GM12878 (cell line): ENCODE results near the gene TNXB. TPM values are rescaled to one million over a fixed set of nuclear protein-coding genes. Genes with fewer than 3 reads are reported as not detected.

Experiments used
- ATAC-seq: fragments of 200-7000 bp; cut with Tn5 transposase; 3 replicates; pipeline ENCODE4 v1.9.1; 2020; ENCODE audit warnings: mild to moderate bottlenecking, moderate library complexity
- BruUV-seq: library from RNA; stranded (reverse); fragments of 400-500 nt; replicated peaks from 2 replicates; lab custom pipeline; 2021; lab: Mats Ljungman, UMichigan
- CTCF ChIA-PET: fragments of 300-600 bp; sonication (Branson Sonifier 250); formaldehyde crosslinking; extraction: SDS; loops from one replicate; lab custom pipeline; 2021; ENCODE audit warnings: inconsistent platforms; lab: Yijun Ruan, JAX
- POLR2A ChIA-PET: fragments of 350-600 bp; formaldehyde crosslinking; extraction: SDS; loops from one replicate; lab custom pipeline; 2021; ENCODE audit warnings: inconsistent platforms; lab: Charles Lee
- RAD21 ChIA-PET: fragments of 300-600 bp; sonication (Branson Sonifier 250); formaldehyde crosslinking; loops from one replicate; lab custom pipeline; 2023; ENCODE audit warnings: antibody characterized with exemption; ENCODE audit not compliant: unreplicated experiment; lab: Charles Lee
- SMC1A ChIA-PET: fragments of 300-600 bp; sonication (Branson Sonifier 250); formaldehyde crosslinking; loops from one replicate; lab custom pipeline; 2023; ENCODE audit not compliant: unreplicated experiment, uncharacterized antibody; lab: Charles Lee
- DNase-seq: peaks from one replicate; pipeline ENCODE4 v3.0.0-alpha.2; 2011; ENCODE audit warnings: low read depth, low spot score
- FAIRE-seq: peaks from 3 replicates; lab custom pipeline; 2011; peaks lifted over from hg19 to GRCh38; lab: Jason Lieb, UNC
- H2AFZ ChIP-seq: 2 replicates; pipeline ENCODE4 v1.6.0; 2011; ENCODE audit warnings: low read depth, low read length, control low read depth; ENCODE audit not compliant: control insufficient read depth
- H3K27ac ChIP-seq: 2 replicates; pipeline ENCODE4 v1.5.1; 2011; ENCODE audit warnings: control low read depth; ENCODE audit not compliant: control insufficient read depth, insufficient read depth
- H3K27me3 ChIP-seq, 2 experiments: replicated peaks in 1 of 2; 2 replicates each; pipeline versions ENCODE4 v1.6.0 to v1.6.1; 2011; ENCODE audit warnings: low read length in 1 of 2; ENCODE audit not compliant: control insufficient read depth in 2 of 2, insufficient read depth in 2 of 2
- H3K36me3 ChIP-seq, 2 experiments: 2 replicates each; pipeline ENCODE4 v1.5.1; 2011; ENCODE audit warnings: low read length in 1 of 2; ENCODE audit not compliant: control insufficient read depth in 2 of 2, insufficient read depth in 2 of 2
- H3K4me1 ChIP-seq: 2 replicates; pipeline ENCODE4 v1.6.1; 2011; ENCODE audit warnings: mild to moderate bottlenecking, low read length, moderate library complexity, mixed read lengths; ENCODE audit not compliant: control insufficient read depth, insufficient read depth
- H3K4me2 ChIP-seq: 2 replicates; pipeline ENCODE4 v1.6.0; 2011; ENCODE audit warnings: control low read depth; ENCODE audit not compliant: control insufficient read depth, insufficient read depth
- H3K4me3 ChIP-seq: fragments of 200-600 bp; sonication (generic); 2 replicates; pipeline ENCODE4 v1.5.1; 2016
- H3K79me2 ChIP-seq: 2 replicates; pipeline ENCODE4 v1.6.0; 2011; ENCODE audit warnings: low read length; ENCODE audit not compliant: control insufficient read depth, insufficient read depth
- H3K9ac ChIP-seq: 2 replicates; pipeline ENCODE4 v1.8.0; 2011; ENCODE audit warnings: low read length, control low read depth, mixed read lengths; ENCODE audit not compliant: control insufficient read depth, insufficient read depth
- H3K9me3 ChIP-seq: replicated peaks from 3 replicates; pipeline ENCODE4 v1.5.1; 2011; ENCODE audit warnings: mild to moderate bottlenecking, low read length; ENCODE audit not compliant: control insufficient read depth, insufficient read depth
- H4K20me1 ChIP-seq: 2 replicates; pipeline ENCODE4 v1.6.0; 2011; ENCODE audit not compliant: control insufficient read depth, insufficient read depth
- E2F4 ChIP-seq: IDR thresholded peaks from 2 replicates; pipeline ENCODE4 v1.6.1; 2012; ENCODE audit warnings: low read depth, low read length, improper control_type of control experiment
- EED ChIP-seq: sonication (generic); IDR thresholded peaks from 2 replicates; pipeline ENCODE4 v1.6.1; 2016; ENCODE audit warnings: antibody characterized with exemption, low read depth
- IRF5 ChIP-seq: fragments of 450-650 bp; IDR thresholded peaks from 2 replicates; pipeline ENCODE4 v1.6.1; 2017; ENCODE audit warnings: borderline replicate concordance
- NR2F1 ChIP-seq: fragments of 450-650 bp; conservative IDR thresholded peaks from 2 replicates; pipeline ENCODE4 v1.6.1; 2017; ENCODE audit warnings: mild to moderate bottlenecking
- TAF1 ChIP-seq: IDR thresholded peaks from 2 replicates; pipeline ENCODE4 v1.6.1; 2011; ENCODE audit warnings: mild to moderate bottlenecking, low read depth, low read length, borderline replicate concordance
- WRNIP1 ChIP-seq: IDR thresholded peaks from 2 replicates; pipeline ENCODE4 v1.6.1; 2011; ENCODE audit warnings: low read depth, low read length, improper control_type of control experiment, borderline replicate concordance
- WGBS: methylation state at CpG from one replicate; pipeline ENCODE4 v1.1.6; 2016; ENCODE audit warnings: low lambda C conversion rate; ENCODE audit not compliant: insufficient replicate concordance, insufficient coverage; ENCODE audit errors: missing lambda C conversion rate; 5-methylcytosine and 5-hydroxymethylcytosine counted together
- in situ Hi-C: fragments of 300-500 bp; cut with MboI; formaldehyde crosslinking; loops from 9 replicates; pipeline ENCODE4 v1.14.3; 2018; ENCODE audit warnings: mixed read lengths
- intact Hi-C: fragments of 100-400 bp; cut with micrococcal nuclease; formaldehyde crosslinking; loops from one replicate; pipeline ENCODE4 v1.14.2; 2022; ENCODE audit not compliant: unreplicated experiment
- polyA plus RNA-seq, 11 experiments: library from polyadenylated mRNA; depleted of rRNA in 4 of 11; unstranded in 6 of 11; stranded (reverse) in 5 of 11; fragments of >200 nt; fragmentation: Nextera tagmentation in 4 of 11; fragmentation: Illumina TruSeq in 1 of 11; extraction: Ambion mirVana in 4 of 11; extraction: Trizol in 1 of 11; gene quantifications; 1 replicate in 1 of 11; 2 replicates in 10 of 11; pipeline versions ENCODE4 v1.2.1 to v1.2.3, GENCODE V29; 2011 to 2016; ENCODE audit warnings: inconsistent platforms in 2 of 11, missing spikeins in 2 of 11, low read depth in 1 of 11
- total RNA-seq, 4 experiments: library from RNA; depleted of rRNA in 3 of 4; stranded (reverse); fragments of >200 nt in 3 of 4; fragmentation: Illumina TruSeq in 1 of 4; extraction: Trizol in 1 of 4; gene quantifications; 2 replicates each; pipeline versions ENCODE4 v1.2.1 to v1.2.3, GENCODE V29; 2013 to 2021

Gene TNXB
- total and polyA plus RNA-seq, 10 of the 15 experiments (the other 5 are each of a cell fraction or from before 2014, with no cell fraction given) = 0.03 to 2.5 (median 0.68) TPM; not detected in 2

- WGBS = 69% methylated on average over 17 of the region's 17 CpGs
- DNase-seq (no peak), FAIRE-seq (no peak)
- BruUV-seq = no TSS peak
- intact Hi-C loops = loop anchor here (2.0 kb wide), 1 partner anchor 69 kb away; the partner anchor contains the start of gene PPT2
- no peak overlapping the region for H2AFZ ChIP-seq
- H4K20me1 ChIP-seq = no peaks in the 10 kb centered on the region
- no peak for TF ChIP-seq IRF5
- TF ChIP-seq TAF1 = no peak
- TF ChIP-seq E2F4 = no peak
- no peak for TF ChIP-seq EED
- TF ChIP-seq WRNIP1 = no peak
- TF ChIP-seq NR2F1 = no peak
- TF ChIP-seq, all 136 proteins: peak for 0
- in situ Hi-C loops = no loop called here
- Histone ChIP-seq H3K4me1 (peaks cover 16% of the 10 kb centered on the region), H3K27me3 (peaks cover 3 to 8% of the 10 kb centered on the region in 2 experiments; a peak in 3 of 4 replicates), H3K9me3 (no peaks in the 10 kb centered on the region), H3K4me2 (no peak overlapping the region), H3K4me3 (no peak overlapping the region), H3K79me2 (no peaks in the 10 kb centered on the region), H3K36me3 (no peaks in the 10 kb centered on the region), H3K27ac (no peak overlapping the region), H3K9ac (no peak overlapping the region)
- no peak for ATAC-seq
- RAD21 ChIA-PET = no interaction called here
- SMC1A ChIA-PET = no interaction called here
- CTCF ChIA-PET = no interaction called here
- POLR2A ChIA-PET = no interaction called here
Observed at GRCh38 chr6:32085759-32086459, 23.2 kb downstream of the TNXB start.
